ENCODE data around the gene TRIM2. TPM values are rescaled to one million over a fixed set of nuclear protein-coding genes. Genes with fewer than 3 reads are reported as not detected.

Gene TRIM2
- total RNA-seq, 1 experiment from 2014 or later: 87.0 TPM

- POLR2A ChIA-PET (ENCODE audit: unreplicated experiment): no interaction called here
- no peaks in the 10 kb centered on the region for H4K20me1 ChIP-seq (ENCODE audit: insufficient read depth)
- no peak overlapping the region for H3K4me2 ChIP-seq
- H3F3A ChIP-seq (ENCODE audit: insufficient read depth, low read depth): no peaks in the 10 kb centered on the region
- no peaks in the 10 kb centered on the region for H3K9me2 ChIP-seq (ENCODE audit: insufficient read depth)
- TF ChIP-seq EZH2 (IDR thresholded peaks at IDR 0.05; ENCODE audit: low read depth) (no peak), CTCF (conservative IDR thresholded peaks at IDR 0.05) (no peak)
- no peak overlapping the region for H3K4me3 ChIP-seq
- no peaks in the 10 kb centered on the region for H3K27me3 ChIP-seq (ENCODE audit: insufficient read depth, low read depth)
- H3K9me3 ChIP-seq (ENCODE audit: insufficient read depth, low read depth): no peaks in the 10 kb centered on the region
- no peak overlapping the region for H3K27ac ChIP-seq
- CTCF ChIA-PET: no interaction called here
- intact Hi-C loops (cut with micrococcal nuclease; ENCODE audit: unreplicated experiment): no loop called here
- no peak for DNase-seq
- BruUV-seq (replicated peaks): no TSS peak
- no peaks in the 10 kb centered on the region for H3K36me3 ChIP-seq (ENCODE audit: low read depth)
- no peak overlapping the region for H2AFZ ChIP-seq
- H3K4me1 ChIP-seq (replicated peaks; ENCODE audit: insufficient read depth): no peaks in the 10 kb centered on the region
- no peaks in the 10 kb centered on the region for H3K79me2 ChIP-seq (ENCODE audit: low read depth)
Measured at GRCh38 chr4:153385784-153386183, 181.5 kb downstream of the TRIM2 start.

DNA sequence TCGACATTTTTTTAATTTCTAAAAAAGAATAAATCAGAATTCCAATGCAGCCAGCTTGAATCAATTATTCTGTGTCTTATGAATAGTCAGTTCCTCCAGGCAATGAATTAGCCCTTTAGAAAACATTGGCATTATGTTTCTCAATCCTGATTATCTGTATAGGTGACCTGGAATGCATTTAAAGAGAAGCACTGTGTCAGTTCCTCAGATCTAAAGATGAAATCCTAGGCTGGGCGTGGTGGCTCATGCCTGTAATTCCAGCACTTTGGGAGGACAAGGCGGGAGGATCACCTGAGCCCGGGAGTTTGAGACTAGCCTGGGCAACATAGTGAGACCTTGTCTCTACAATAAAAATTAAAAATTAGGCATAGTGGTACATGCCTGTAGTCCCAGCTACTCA, 183.7 kb downstream of the TRIM2 start:
- no peak overlapping the region for H3K27ac ChIP-seq
- H3K4me1 ChIP-seq (replicated peaks; ENCODE audit: insufficient read depth): no peaks in the 10 kb centered on the region
- no peaks in the 10 kb centered on the region for H3K9me2 ChIP-seq (ENCODE audit: insufficient read depth)
- no peaks in the 10 kb centered on the region for H3K27me3 ChIP-seq (ENCODE audit: insufficient read depth, low read depth)
- H3K4me2 ChIP-seq: no peak overlapping the region
- no peaks in the 10 kb centered on the region for H3F3A ChIP-seq (ENCODE audit: insufficient read depth, low read depth)
- TF ChIP-seq EZH2 (IDR thresholded peaks at IDR 0.05; ENCODE audit: low read depth) (no peak), CTCF (conservative IDR thresholded peaks at IDR 0.05) (no peak)
- H3K36me3 ChIP-seq (ENCODE audit: low read depth): no peaks in the 10 kb centered on the region
- no TSS peak for BruUV-seq (replicated peaks)
- intact Hi-C loops (cut with micrococcal nuclease; ENCODE audit: unreplicated experiment): no loop called here
- H2AFZ ChIP-seq: no peak overlapping the region
- no peak for DNase-seq
- no peaks in the 10 kb centered on the region for H4K20me1 ChIP-seq (ENCODE audit: insufficient read depth)
- H3K9me3 ChIP-seq (ENCODE audit: insufficient read depth, low read depth): no peaks in the 10 kb centered on the region
- no peak overlapping the region for H3K4me3 ChIP-seq
- CTCF ChIA-PET: no interaction called here
- POLR2A ChIA-PET (ENCODE audit: unreplicated experiment): no interaction called here
- H3K79me2 ChIP-seq (ENCODE audit: low read depth): no peaks in the 10 kb centered on the region

Other genes with a start within 250 kb of the TRIM2 start
- gene MND1, start 140.2 kb downstream of the TRIM2 start, total RNA-seq (2021): 17.6 and 24.4 TPM in 2 replicates

Data from PC-9 (cell line).